Suprapubic skin (tissue), 4 donors: ENCODE measurements around the gene MED10. TPM values are rescaled to one million over a fixed set of nuclear protein-coding genes. Genes with fewer than 3 reads are reported as not detected.
"Not testable (repeated sequence)": the region's sequence is repeated elsewhere in the genome, so short reads cannot be mapped to it uniquely, and the experiment has no call there.

Experiments used
- DNase-seq, 2 donors: peaks; one replicate each; pipeline ENCODE4 v3.0.0-alpha.2; 2019; ENCODE audit warnings: low spot score in 2 of 2
- H3K27ac ChIP-seq: fragments of 200-600 bp; sonication (generic); one replicate; pipeline ENCODE4 v1.5.1; 2019
- H3K27me3 ChIP-seq: fragments of 200-600 bp; sonication (generic); one replicate; pipeline ENCODE4 v1.5.1; 2019
- H3K36me3 ChIP-seq: fragments of 200-600 bp; sonication (generic); one replicate; pipeline ENCODE4 v1.5.1; 2019
- H3K4me1 ChIP-seq: fragments of 200-600 bp; sonication (generic); one replicate; pipeline ENCODE4 v1.5.1; 2019
- H3K4me3 ChIP-seq: fragments of 200-600 bp; sonication (generic); one replicate; pipeline ENCODE4 v1.5.1; 2019; ENCODE audit warnings: mild to moderate bottlenecking
- H3K9me3 ChIP-seq: fragments of 200-600 bp; sonication (generic); one replicate; pipeline ENCODE4 v1.5.1; 2019
- CTCF ChIP-seq, 2 donors: fragments of 200-600 bp in 1 of 2; fragments of 450-650 bp in 1 of 2; sonication (generic) in 1 of 2; IDR thresholded peaks; one replicate each; pipeline ENCODE4 v1.5.1; 2016 to 2019; ENCODE audit warnings: antibody characterized with exemption in 2 of 2, mild to moderate bottlenecking in 1 of 2, moderate library complexity in 1 of 2
- EP300 ChIP-seq: sonication (generic); formaldehyde crosslinking; IDR thresholded peaks from one replicate; pipeline ENCODE4 v1.6.1; 2017; ENCODE audit warnings: antibody characterized with exemption
- POLR2A ChIP-seq, 2 donors: fragments of 450-650 bp; IDR thresholded peaks; one replicate each; pipeline ENCODE4 v1.6.1; 2017; ENCODE audit warnings: antibody characterized with exemption in 2 of 2, mild to moderate bottlenecking in 2 of 2, moderate library complexity in 2 of 2
- POLR2AphosphoS5 ChIP-seq, 3 donors: sonication (generic); formaldehyde crosslinking; IDR thresholded peaks; one replicate each; pipeline ENCODE4 v1.6.1; 2017; ENCODE audit warnings: antibody characterized with exemption in 3 of 3
- WGBS: methylation state at CpG from one replicate; pipeline ENCODE4 v1.1.5; 2018; 5-methylcytosine and 5-hydroxymethylcytosine counted together
- total RNA-seq, 4 donors: library from RNA; depleted of rRNA; stranded (reverse); fragments of >200 nt; gene quantifications; one replicate each; pipeline ENCODE4 v1.1.0, GENCODE V29; 2016

Gene MED10
- total RNA-seq, 4 donors from 2014 or later = 20.1 to 38.8 (median 32.5) TPM

- WGBS = 75% methylated on average over 16 of the region's 16 CpGs
- H3K4me1 ChIP-seq = no peaks in the 10 kb centered on the region
- no peak for TF ChIP-seq POLR2A (IDR thresholded peaks at IDR 0.05)
- no peak for TF ChIP-seq POLR2AphosphoS5 (IDR thresholded peaks at IDR 0.05)
- no peak for TF ChIP-seq CTCF (IDR thresholded peaks at IDR 0.05)
- no peak for TF ChIP-seq EP300
- H3K4me3 ChIP-seq = no peak overlapping the region
- DNase-seq = no peak
- H3K27me3 ChIP-seq = no peaks in the 10 kb centered on the region
- H3K27ac ChIP-seq = no peak overlapping the region
- H3K9me3 ChIP-seq = no peaks in the 10 kb centered on the region
- peaks cover 49% of the 10 kb centered on the region for H3K36me3 ChIP-seq
Measured at GRCh38 chr5:6365977-6366590, 12.3 kb downstream of the MED10 start.

- H3K36me3 ChIP-seq = peaks cover 43% of the 10 kb centered on the region
- H3K9me3 ChIP-seq = no peaks in the 10 kb centered on the region
- no peak for DNase-seq
- H3K27me3 ChIP-seq = no peaks in the 10 kb centered on the region
- H3K27ac ChIP-seq = no peak overlapping the region
- no peak overlapping the region for H3K4me3 ChIP-seq
- no peaks in the 10 kb centered on the region for H3K4me1 ChIP-seq
- no peak for TF ChIP-seq EP300
- WGBS = 89% methylated on average over 13 of the region's 15 CpGs
Measured at GRCh38 chr5:6365142-6365976, 13.0 kb downstream of the MED10 start.

- H3K36me3 ChIP-seq = peaks cover 26% of the 10 kb centered on the region
- 97% methylated on average over 4 of the region's 5 CpGs for WGBS
- H3K9me3 ChIP-seq, H3K27ac ChIP-seq, H3K27me3 ChIP-seq, DNase-seq, H3K4me3 ChIP-seq, H3K4me1 ChIP-seq: not testable (repeated sequence)
Measured at GRCh38 chr5:6363454-6364011, 14.8 kb downstream of the MED10 start.

GRCh38 chr5:6362846-6363245 is 15.5 kb downstream of the MED10 start:
- H3K9me3 ChIP-seq = no peaks in the 10 kb centered on the region
- no peaks in the 10 kb centered on the region for H3K4me1 ChIP-seq
- no peak overlapping the region for H3K4me3 ChIP-seq
- H3K36me3 ChIP-seq = peaks cover 23% of the 10 kb centered on the region
- no peak overlapping the region for H3K27ac ChIP-seq
- no peaks in the 10 kb centered on the region for H3K27me3 ChIP-seq
- 95% methylated on average over 7 of the region's 7 CpGs for WGBS
- DNase-seq = no peak
- TF ChIP-seq EP300 = no peak
- no peak for TF ChIP-seq CTCF (IDR thresholded peaks at IDR 0.05)
- no peak for TF ChIP-seq POLR2AphosphoS5 (IDR thresholded peaks at IDR 0.05)
- no peak for TF ChIP-seq POLR2A (IDR thresholded peaks at IDR 0.05)

- H3K9me3 ChIP-seq = no peaks in the 10 kb centered on the region
- 80% methylated on average over 8 of the region's 8 CpGs for WGBS
- H3K27me3 ChIP-seq = no peaks in the 10 kb centered on the region
- H3K27ac ChIP-seq = no peak overlapping the region
- no peaks in the 10 kb centered on the region for H3K4me1 ChIP-seq
- no peak for DNase-seq
- peaks cover 15% of the 10 kb centered on the region for H3K36me3 ChIP-seq
- H3K4me3 ChIP-seq = no peak overlapping the region
- no peak for TF ChIP-seq POLR2AphosphoS5 (IDR thresholded peaks at IDR 0.05)
- TF ChIP-seq EP300 = no peak
- TF ChIP-seq POLR2A (IDR thresholded peaks at IDR 0.05) = no peak
- no peak for TF ChIP-seq CTCF (IDR thresholded peaks at IDR 0.05)
Measured at GRCh38 chr5:6361101-6361500, 17.2 kb downstream of the MED10 start.
